Esophagus (tissue), 2 donors: ENCODE results near the gene ATAD3A. TPM values are rescaled to one million over a fixed set of nuclear protein-coding genes. Genes with fewer than 3 reads are reported as not detected.

Experiments used
- H3K27ac ChIP-seq, 2 donors: one replicate each; pipeline ENCODE4 v1.5.1; 2013; ENCODE audit warnings: low read depth in 2 of 2, mild to moderate bottlenecking in 2 of 2, inconsistent platforms in 1 of 2, low read length in 1 of 2, moderate library complexity in 1 of 2
- H3K27me3 ChIP-seq, 2 donors: one replicate each; pipeline ENCODE4 v1.6.1; 2013; ENCODE audit warnings: low read length in 2 of 2, control low read depth in 1 of 2, mild to moderate bottlenecking in 1 of 2; ENCODE audit not compliant: insufficient read depth in 2 of 2, control insufficient read depth in 1 of 2
- H3K36me3 ChIP-seq, 2 donors: one replicate each; pipeline ENCODE4 v1.6.1; 2013; ENCODE audit warnings: low read length in 1 of 2; ENCODE audit not compliant: control insufficient read depth in 2 of 2, insufficient read depth in 2 of 2
- H3K4me1 ChIP-seq, 2 donors: one replicate each; pipeline ENCODE4 v1.6.1; 2013; ENCODE audit warnings: low read length in 1 of 2; ENCODE audit not compliant: control insufficient read depth in 2 of 2, insufficient read depth in 2 of 2
- H3K4me3 ChIP-seq, 2 donors: one replicate each; pipeline ENCODE4 v1.5.1; 2013; ENCODE audit warnings: low read length in 2 of 2, mild to moderate bottlenecking in 2 of 2, low read depth in 1 of 2, moderate library complexity in 1 of 2
- H3K9me3 ChIP-seq, 2 donors: one replicate each; pipeline ENCODE4 v1.6.1; 2013; ENCODE audit warnings: mild to moderate bottlenecking in 2 of 2, low read depth in 1 of 2, low read length in 1 of 2, moderate library complexity in 1 of 2; ENCODE audit not compliant: control insufficient read depth in 2 of 2, insufficient read depth in 1 of 2
- WGBS, 2 donors: extraction: QIAGEN DNeasy Blood & Tissue Kit; methylation state at CpG; one replicate each; pipeline ENCODE4 v1.1.7; 2013; 5-methylcytosine and 5-hydroxymethylcytosine counted together
- polyA plus RNA-seq, 2 donors: library from polyadenylated mRNA; stranded (reverse); fragments of 200-250 nt; gene quantifications; one replicate each; pipeline ENCODE4 v1.2.3, GENCODE V29; 2013
- donor health status: healthy with polysubstance abuse.
- donor health status: Bipolar disorder and iron deficiency.

The ATAD3A gene
- polyA plus RNA-seq, 2 donors: 25.4 to 26.1 TPM

- Histone ChIP-seq H3K36me3 (peaks cover 9 to 20% of the 10 kb centered on the region in 2 donors), H3K27ac (peak overlapping the region; percentile 55 to 79), H3K4me3 (no peak overlapping the region), H3K9me3 (no peaks in the 10 kb centered on the region), H3K27me3 (no peaks in the 10 kb centered on the region), H3K4me1 (peaks cover 0 to 14% of the 10 kb centered on the region in 2 donors)
- 71 to 76% methylated on average over 17 of the region's 17 CpGs for WGBS, 2 donors
Observed at GRCh38 chr1:1559066-1559465, 47.1 kb downstream of the ATAD3A start.

- Histone ChIP-seq H3K9me3 (no peaks in the 10 kb centered on the region), H3K27me3 (no peaks in the 10 kb centered on the region), H3K4me3 (no peak overlapping the region), H3K36me3 (peaks cover 15 to 24% of the 10 kb centered on the region in 2 donors), H3K27ac (peak overlapping the region in 1 of 2 donors; percentile 79), H3K4me1 (peaks cover 0 to 5% of the 10 kb centered on the region in 2 donors)
- WGBS, 2 donors: 88 to 91% methylated on average over 9 of the region's 9 CpGs
Observed at GRCh38 chr1:1560178-1560577, 48.2 kb downstream of the ATAD3A start.

- peaks cover 15 to 25% of the 10 kb centered on the region in 2 donors for H3K36me3 ChIP-seq
Observed at GRCh38 chr1:1561801-1562470, 50.0 kb downstream of the ATAD3A start.

DNA sequence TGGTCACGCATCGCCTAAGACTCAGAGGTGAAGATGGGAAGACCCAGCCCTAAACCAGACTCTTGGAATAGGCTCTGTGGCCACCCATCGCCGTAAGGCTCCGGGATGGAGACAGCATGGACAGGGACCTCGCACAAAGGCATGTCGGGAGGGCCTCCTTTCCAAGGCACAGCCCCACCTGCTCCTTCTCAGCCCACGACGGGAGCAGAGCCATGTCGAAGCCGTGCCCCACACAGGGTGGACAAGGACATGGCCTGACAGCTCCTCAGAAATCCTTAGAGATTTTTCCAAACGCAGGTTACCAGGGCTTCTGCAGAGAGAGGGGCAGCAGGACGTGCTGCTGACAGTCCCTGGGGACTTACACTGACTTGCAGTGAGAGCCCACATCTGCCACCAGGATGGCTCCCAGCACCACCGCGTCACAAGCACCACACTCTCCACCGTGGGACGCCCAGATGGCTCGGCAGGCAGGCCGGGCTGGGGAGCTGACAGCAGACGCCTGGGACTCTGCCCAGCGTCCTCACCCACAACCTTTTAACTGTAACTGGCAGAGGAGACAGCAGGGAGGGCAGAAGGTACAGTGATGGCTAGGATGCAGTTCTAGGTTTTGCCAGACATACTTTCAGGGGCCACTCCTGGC, 50.7 kb downstream of the ATAD3A start:
- H3K4me3 ChIP-seq: no peak overlapping the region
- H3K27ac ChIP-seq: no peak overlapping the region
- no peaks in the 10 kb centered on the region for H3K9me3 ChIP-seq
- WGBS, 2 donors: 92 to 93% methylated on average over 21 of the region's 21 CpGs
- peaks cover 5 to 6% of the 10 kb centered on the region in 2 donors for H3K4me1 ChIP-seq
- H3K27me3 ChIP-seq: no peaks in the 10 kb centered on the region
- peaks cover 15 to 27% of the 10 kb centered on the region in 2 donors for H3K36me3 ChIP-seq

More at GRCh38 chr1:1561801-1562470, 50.0 kb downstream of the ATAD3A start:
- WGBS, 2 donors: 87 to 92% methylated on average over 15 of the region's 15 CpGs
- H3K9me3 ChIP-seq: no peaks in the 10 kb centered on the region
- no peak overlapping the region for H3K4me3 ChIP-seq
- H3K27ac ChIP-seq: no peak overlapping the region
- H3K4me1 ChIP-seq: peaks cover 0 to 2% of the 10 kb centered on the region in 2 donors
- no peaks in the 10 kb centered on the region for H3K27me3 ChIP-seq

DNA sequence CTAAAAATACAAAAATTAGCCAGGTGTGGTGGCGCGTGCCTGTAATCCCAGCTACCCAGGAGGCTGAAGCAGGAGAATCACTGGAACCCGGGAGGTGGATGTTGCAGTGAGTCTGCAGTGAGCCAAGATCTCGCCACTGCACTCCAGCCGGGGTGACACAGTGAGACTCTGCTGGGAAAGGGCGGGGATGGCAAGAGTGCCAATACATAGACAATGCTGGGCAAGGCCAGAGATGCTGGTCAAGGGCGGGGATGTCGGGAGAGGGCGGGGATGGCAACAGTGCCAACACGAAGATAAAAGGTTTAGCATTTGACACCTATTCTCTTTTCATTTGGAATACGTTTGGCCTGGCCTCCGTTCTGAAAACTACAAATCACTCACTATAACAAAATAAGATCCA, 51.7 kb downstream of the ATAD3A start:
- H3K27ac ChIP-seq: peak overlapping the region in 1 of 2 donors; percentile 70

DNA sequence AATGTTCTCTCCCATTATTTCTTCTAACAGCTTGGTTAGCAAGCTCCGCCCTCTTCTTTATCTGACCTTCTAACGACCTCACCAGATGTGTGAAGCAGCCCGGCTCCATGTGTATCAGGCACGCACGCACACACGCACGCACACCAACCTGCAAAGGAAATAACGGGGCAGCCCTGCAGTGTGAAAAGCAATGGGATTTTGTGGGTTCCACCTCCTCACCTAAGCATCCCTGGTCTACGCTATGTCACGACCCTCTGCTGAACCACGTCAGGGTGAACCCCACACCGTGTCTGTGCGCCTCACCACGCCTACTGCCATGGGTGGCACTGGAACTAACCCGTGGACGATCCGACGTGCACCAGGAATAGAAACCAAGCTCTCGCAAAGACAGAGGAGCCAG, 52.3 kb downstream of the ATAD3A start:
- Histone ChIP-seq H3K36me3 (peaks cover 15 to 27% of the 10 kb centered on the region in 2 donors), H3K4me3 (no peak overlapping the region), H3K4me1 (peaks cover 3 to 7% of the 10 kb centered on the region in 2 donors), H3K27ac (peak overlapping the region in 1 of 2 donors; percentile 70), H3K9me3 (no peaks in the 10 kb centered on the region), H3K27me3 (no peaks in the 10 kb centered on the region)
- 88 to 90% methylated on average over 19 of the region's 19 CpGs for WGBS, 2 donors

More for the DNA sequence above, 51.7 kb downstream of the ATAD3A start:
- WGBS, 2 donors: 77 to 78% methylated on average over 12 of the region's 12 CpGs
- H3K4me3 ChIP-seq: no peak overlapping the region
- no peaks in the 10 kb centered on the region for H3K9me3 ChIP-seq
- H3K27me3 ChIP-seq: no peaks in the 10 kb centered on the region
- peaks cover 3 to 7% of the 10 kb centered on the region in 2 donors for H3K4me1 ChIP-seq
- peaks cover 15 to 27% of the 10 kb centered on the region in 2 donors for H3K36me3 ChIP-seq

GRCh38 chr1:1565340-1565739, 53.4 kb downstream of the ATAD3A start:
- Histone ChIP-seq H3K4me1 (peaks cover 3 to 7% of the 10 kb centered on the region in 2 donors), H3K27me3 (no peaks in the 10 kb centered on the region), H3K36me3 (peaks cover 18 to 27% of the 10 kb centered on the region in 2 donors), H3K4me3 (no peak overlapping the region), H3K9me3 (no peaks in the 10 kb centered on the region), H3K27ac (peak overlapping the region in 1 of 2 donors; percentile 7)
- WGBS, 2 donors: 90 to 93% methylated on average over 10 of the region's 10 CpGs

DNA sequence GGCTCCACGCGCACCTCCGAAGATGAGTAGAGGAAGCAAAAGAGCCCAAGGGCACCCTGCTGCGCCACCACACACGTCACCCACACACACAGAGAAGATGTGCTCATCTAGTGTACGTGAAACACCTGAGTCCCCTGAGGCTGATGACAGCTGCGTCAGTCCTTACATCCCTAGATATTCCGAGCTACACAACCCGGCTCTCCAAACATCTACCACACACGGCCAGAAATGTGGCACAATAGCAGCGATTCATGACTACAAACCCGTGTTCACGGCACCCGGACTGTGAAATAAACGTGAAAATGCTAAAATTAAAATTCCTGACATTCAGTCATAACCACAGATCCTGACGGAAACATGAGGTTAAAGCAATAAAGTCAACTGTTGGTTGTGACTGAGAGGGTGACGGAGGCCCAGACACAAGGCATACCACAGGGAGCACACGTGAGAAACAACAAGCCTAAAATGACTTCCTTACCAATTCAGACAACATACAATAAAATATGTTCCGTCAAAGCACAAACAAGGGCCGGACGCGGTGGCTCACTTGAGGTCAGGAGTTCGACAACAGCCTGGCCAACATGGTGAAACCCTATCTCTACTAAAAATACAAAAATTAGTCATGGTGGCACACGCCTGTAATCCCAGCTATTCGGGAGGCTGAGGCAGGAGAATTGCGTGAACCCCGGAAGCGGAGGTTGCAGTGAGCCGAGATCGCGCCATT, 55.4 kb downstream of the ATAD3A start:
- no peak overlapping the region for H3K4me3 ChIP-seq
- H3K27me3 ChIP-seq: no peaks in the 10 kb centered on the region
- H3K9me3 ChIP-seq: no peaks in the 10 kb centered on the region
- 85 to 87% methylated on average over 31 of the region's 31 CpGs for WGBS, 2 donors
- peak overlapping the region in 1 of 2 donors; percentile 59 for H3K27ac ChIP-seq
- H3K4me1 ChIP-seq: peaks cover 3 to 7% of the 10 kb centered on the region in 2 donors
- peaks cover 17 to 20% of the 10 kb centered on the region in 2 donors for H3K36me3 ChIP-seq

DNA sequence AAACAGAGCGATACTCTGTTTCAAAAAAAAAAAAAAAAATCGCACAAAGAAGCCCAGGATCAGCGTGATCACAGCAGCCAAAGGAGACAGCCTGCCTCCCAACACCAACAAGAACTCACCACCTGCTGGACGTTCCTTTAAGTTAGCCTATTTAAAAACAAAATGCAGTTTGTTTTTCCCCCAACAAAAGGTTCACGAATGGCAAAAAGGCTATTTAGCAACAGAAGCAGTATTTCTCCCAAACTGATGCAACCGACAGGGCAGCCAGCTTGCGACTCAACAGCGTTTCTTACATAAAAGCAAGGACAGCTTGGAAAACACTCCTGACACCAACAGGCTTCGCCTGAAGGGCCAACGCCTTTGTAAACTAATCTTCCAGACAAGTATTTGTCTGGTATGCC, 55.9 kb downstream of the ATAD3A start:
- Histone ChIP-seq H3K4me3 (no peak overlapping the region), H3K36me3 (peaks cover 11 to 14% of the 10 kb centered on the region in 2 donors), H3K27ac (peak overlapping the region in 1 of 2 donors; percentile 59), H3K27me3 (no peaks in the 10 kb centered on the region), H3K9me3 (no peaks in the 10 kb centered on the region), H3K4me1 (peaks cover 3 to 7% of the 10 kb centered on the region in 2 donors)
- WGBS, 2 donors: 56 to 61% methylated on average over 10 of the region's 10 CpGs
